ENCODE results near the gene MESD.

DNA sequence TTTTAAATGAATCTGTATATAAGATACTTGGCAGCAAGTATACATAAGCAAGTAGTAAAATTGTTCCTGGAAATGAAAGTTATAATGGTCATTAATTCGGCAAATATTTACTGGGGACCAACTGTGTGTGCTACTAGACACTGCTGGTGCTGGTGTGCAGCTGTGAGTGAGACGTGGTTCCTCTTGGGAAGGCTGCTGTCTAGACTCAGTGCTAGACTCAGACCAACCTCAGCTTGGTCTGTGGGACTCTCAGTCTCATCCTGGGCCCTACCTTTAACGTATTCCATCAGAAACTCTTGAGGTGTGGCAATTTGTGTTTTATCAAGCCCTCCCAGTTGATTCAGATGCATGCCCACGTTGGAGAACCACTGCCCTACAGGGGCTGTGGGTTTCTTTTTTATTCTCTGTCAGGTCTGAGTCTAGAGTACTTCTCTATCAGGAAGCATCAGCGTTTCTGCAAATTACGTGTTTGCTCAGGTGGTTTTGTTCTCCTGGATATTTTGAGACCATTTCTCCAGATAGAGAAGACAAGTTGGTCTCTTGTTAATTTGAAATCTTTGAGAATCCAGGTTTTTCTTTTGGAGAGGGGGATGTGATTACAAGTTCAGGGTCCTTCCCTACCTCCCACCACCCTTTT is 17.9 kb upstream of the MESD start:
- TF ChIP-seq, protein P1, sequence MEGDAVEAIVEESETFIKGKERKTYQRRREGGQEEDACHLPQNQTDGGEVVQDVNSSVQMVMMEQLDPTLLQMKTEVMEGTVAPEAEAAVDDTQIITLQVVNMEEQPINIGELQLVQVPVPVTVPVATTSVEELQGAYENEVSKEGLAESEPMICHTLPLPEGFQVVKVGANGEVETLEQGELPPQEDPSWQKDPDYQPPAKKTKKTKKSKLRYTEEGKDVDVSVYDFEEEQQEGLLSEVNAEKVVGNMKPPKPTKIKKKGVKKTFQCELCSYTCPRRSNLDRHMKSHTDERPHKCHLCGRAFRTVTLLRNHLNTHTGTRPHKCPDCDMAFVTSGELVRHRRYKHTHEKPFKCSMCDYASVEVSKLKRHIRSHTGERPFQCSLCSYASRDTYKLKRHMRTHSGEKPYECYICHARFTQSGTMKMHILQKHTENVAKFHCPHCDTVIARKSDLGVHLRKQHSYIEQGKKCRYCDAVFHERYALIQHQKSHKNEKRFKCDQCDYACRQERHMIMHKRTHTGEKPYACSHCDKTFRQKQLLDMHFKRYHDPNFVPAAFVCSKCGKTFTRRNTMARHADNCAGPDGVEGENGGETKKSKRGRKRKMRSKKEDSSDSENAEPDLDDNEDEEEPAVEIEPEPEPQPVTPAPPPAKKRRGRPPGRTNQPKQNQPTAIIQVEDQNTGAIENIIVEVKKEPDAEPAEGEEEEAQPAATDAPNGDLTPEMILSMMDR (IDR thresholded peaks at IDR 0.05): no peak
- TF ChIP-seq POLR2AphosphoS5 (IDR thresholded peaks at IDR 0.05): no peak
- TF ChIP-seq POLR2A (IDR thresholded peaks at IDR 0.05): no peak
